ENCODE measurements around the gene DIP2A.

DIP2A gene

GRCh38 chr21:46483300-46484295 lies 24.9 kb downstream of the DIP2A start:
- no peak for DNase-seq

GRCh38 chr21:46486481-46487126 lies 27.9 kb downstream of the DIP2A start:
- DNase-seq, result no peak

- DNase-seq, result no peak
Measured at GRCh38 chr21:46489162-46489663, 30.5 kb downstream of the DIP2A start.

GRCh38 chr21:46489800-46490199 lies 31.1 kb downstream of the DIP2A start:
- DNase-seq, result no peak

GRCh38 chr21:46491553-46491952 lies 32.9 kb downstream of the DIP2A start:
- DNase-seq, result no peak

GRCh38 chr21:46492851-46493250 lies 34.2 kb downstream of the DIP2A start:
- DNase-seq, result no peak

GRCh38 chr21:46493828-46494227 lies 35.1 kb downstream of the DIP2A start:
- no peak for DNase-seq

GRCh38 chr21:46498335-46499050 lies 39.8 kb downstream of the DIP2A start:
- no peak for DNase-seq

- DNase-seq, result no peak
Measured at GRCh38 chr21:46500224-46500861, 41.7 kb downstream of the DIP2A start.

GRCh38 chr21:46503922-46504550 lies 45.3 kb downstream of the DIP2A start:
- no peak for DNase-seq

- DNase-seq, result no peak
Measured at GRCh38 chr21:46504666-46505065, 46.0 kb downstream of the DIP2A start.

GRCh38 chr21:46507562-46507961 lies 48.9 kb downstream of the DIP2A start:
- DNase-seq, result no peak

GRCh38 chr21:46509741-46510502 lies 51.2 kb downstream of the DIP2A start:
- no peak for DNase-seq

GRCh38 chr21:46515109-46515508 lies 56.4 kb downstream of the DIP2A start:
- DNase-seq, result no peak

GRCh38 chr21:46516068-46516467 lies 57.4 kb downstream of the DIP2A start:
- no peak for DNase-seq

- DNase-seq, result no peak
Measured at GRCh38 chr21:46517361-46517760, 58.7 kb downstream of the DIP2A start.

GRCh38 chr21:46518983-46519583 lies 60.4 kb downstream of the DIP2A start:
- DNase-seq, result peak; percentile 23

- DNase-seq, result peak; percentile 20
Measured at GRCh38 chr21:46527393-46527792, 68.7 kb downstream of the DIP2A start.

- DNase-seq, result no peak
Measured at GRCh38 chr21:46527801-46528200, 69.1 kb downstream of the DIP2A start.

- no peak for DNase-seq
Measured at GRCh38 chr21:46532080-46532479, 73.4 kb downstream of the DIP2A start.

GRCh38 chr21:46537026-46537425 lies 78.3 kb downstream of the DIP2A start:
- DNase-seq, result no peak
